ENCODE results near the gene B3GAT2.

DNA sequence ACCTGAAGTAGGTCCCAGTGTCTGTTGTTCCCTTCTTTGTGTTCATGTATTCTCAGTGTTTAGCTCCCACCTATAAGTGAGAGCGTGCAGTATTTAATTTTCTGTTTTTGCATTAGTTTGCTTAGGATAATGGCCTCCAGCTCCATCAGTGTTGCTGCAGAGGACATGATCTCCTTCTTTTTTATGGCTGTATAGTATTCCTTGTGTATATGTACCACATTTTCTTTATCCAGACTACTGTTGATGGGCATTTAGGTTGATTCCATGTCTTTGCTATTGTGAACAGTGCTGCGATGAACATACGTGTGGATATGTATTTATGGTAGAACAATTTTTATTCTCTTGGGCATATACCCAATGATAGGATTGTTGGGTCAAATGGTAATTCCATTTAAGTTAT is 125.4 kb downstream of the B3GAT2 start:
- TF ChIP-seq, protein P1, sequence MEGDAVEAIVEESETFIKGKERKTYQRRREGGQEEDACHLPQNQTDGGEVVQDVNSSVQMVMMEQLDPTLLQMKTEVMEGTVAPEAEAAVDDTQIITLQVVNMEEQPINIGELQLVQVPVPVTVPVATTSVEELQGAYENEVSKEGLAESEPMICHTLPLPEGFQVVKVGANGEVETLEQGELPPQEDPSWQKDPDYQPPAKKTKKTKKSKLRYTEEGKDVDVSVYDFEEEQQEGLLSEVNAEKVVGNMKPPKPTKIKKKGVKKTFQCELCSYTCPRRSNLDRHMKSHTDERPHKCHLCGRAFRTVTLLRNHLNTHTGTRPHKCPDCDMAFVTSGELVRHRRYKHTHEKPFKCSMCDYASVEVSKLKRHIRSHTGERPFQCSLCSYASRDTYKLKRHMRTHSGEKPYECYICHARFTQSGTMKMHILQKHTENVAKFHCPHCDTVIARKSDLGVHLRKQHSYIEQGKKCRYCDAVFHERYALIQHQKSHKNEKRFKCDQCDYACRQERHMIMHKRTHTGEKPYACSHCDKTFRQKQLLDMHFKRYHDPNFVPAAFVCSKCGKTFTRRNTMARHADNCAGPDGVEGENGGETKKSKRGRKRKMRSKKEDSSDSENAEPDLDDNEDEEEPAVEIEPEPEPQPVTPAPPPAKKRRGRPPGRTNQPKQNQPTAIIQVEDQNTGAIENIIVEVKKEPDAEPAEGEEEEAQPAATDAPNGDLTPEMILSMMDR (IDR thresholded peaks at IDR 0.05; ENCODE audit: low read depth, low read length), result no peak
- no peak for TF ChIP-seq EZH2phosphoT487 (IDR thresholded peaks at IDR 0.05; ENCODE audit: low read depth)
